ENCODE measurements around the gene ATP13A5.

ATP13A5 gene

GRCh38 chr3:193225302-193226125 is 153.0 kb downstream of the ATP13A5 start:
- no peak for TF ChIP-seq CTCF (IDR thresholded peaks at IDR 0.05; ENCODE audit: low read length, missing control alignments)
- no peak for DNase-seq (ENCODE audit: low read depth)
- no peak overlapping the region for H3K4me3 ChIP-seq (replicated peaks; ENCODE audit: low read depth, low read length)
